ENCODE data around the gene OPTC.

DNA sequence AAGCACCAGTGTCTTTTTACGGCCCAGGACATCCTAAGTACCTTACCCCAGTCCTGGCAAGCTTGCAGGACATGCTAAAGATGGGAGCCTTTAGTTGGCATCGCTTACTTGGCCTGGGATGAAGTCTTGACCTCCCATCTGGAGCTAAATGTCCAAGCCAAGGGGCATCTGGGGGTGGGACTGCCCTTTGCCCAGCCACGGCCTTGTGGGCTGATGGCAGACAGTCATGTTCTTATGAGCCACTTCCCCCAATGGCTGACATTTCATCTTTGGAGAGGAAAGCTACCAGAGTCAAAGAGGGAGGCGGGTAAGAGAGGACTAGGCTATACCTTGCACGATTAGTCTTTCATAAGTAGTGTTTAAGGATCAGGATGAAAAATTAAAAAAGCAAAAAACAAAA lies 32.2 kb downstream of the OPTC start:
- TF ChIP-seq CTCF (IDR thresholded peaks at IDR 0.05) (no peak), POLR2A (IDR thresholded peaks at IDR 0.05) (no peak)
